ENCODE measurements around the gene KIAA1217.

The KIAA1217 gene

DNA sequence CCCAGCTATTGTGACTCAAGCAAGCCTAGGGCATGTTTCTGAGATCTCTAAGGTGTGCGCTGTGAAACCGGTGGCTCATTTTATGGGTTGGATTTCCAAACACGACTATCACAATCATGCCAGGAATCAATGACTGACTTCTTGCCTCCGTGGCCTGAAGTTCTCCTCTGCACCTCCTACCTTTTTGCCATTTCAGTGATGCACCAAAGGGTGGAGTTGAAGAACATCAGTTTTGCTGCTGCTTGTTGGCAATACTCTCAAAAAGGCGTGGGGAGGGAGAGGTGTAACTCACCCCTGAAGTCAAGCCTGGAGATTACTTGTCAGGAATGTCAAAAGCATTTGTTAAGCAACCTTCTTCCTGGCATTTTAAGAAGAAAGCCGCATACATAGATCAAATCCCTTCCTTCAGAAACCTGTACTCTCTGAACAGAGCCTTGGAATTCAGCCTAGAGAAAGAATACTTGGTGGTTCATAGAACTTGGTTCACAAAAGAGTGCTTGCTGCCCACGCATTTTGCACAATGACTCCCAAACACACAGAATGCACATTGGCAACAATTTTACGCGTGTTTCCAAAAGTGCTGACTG, 41.0 kb downstream of the KIAA1217 start:
- DNase-seq, result no peak

DNA sequence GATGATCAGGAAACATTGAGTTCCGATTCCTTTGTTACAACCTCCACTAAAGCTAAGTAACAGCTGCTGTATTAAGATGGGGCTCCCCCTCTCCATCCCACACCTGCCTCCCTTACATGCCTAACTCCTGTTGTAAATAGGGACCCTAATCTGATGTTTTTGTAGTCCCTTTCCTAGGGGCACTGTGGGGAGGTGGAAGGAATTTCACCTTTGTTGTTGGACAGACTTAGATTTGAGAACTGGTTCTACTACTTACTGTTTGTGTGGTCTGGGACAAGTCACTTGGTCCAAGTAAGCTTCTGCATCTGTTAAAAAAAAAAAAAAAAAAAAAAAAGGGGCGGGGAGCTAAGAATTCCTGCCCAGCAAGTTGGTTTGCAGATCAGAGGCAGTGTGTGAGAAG, 42.6 kb downstream of the KIAA1217 start:
- DNase-seq, result no peak

GRCh38 chr10:24254180-24254579, 45.2 kb downstream of the KIAA1217 start:
- DNase-seq, result no peak

DNA sequence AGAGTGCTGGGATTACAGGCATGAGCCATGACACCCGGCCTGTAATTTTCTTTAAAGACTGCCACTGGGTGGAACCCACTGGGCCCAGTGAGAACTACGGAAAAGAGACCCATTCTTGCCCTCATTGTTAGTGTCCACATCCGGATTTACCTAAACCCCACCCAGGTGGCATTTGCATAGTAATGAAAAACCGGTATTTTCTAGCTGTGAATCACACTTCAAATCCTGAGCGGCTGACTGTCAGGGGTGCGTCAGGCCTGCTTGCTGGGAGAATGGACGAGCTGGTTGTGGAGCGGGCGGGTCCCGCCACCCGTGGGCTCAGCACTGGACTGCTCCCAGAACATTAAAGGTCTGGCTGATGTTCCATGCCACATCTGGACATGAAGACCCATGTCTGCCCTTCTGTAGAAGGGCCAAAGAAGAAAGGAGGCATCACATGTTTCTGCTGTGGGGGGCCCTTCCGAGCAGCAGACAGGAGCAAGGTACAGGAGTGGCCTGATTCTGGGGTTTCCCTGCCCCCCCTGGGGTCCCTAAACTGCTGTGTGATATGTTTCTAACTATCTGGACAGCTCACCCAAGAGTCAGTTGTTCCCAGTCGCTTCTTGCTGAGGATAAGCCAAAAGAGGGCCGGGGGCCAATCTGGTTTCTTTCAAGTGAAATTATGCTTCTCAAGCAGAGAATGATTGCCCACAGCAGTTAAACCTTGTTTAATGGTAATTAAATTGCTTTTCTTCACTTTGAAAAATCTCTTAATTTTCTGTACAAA, 46.4 kb downstream of the KIAA1217 start:
- DNase-seq, result no peak

GRCh38 chr10:24255881-24256311, 47.0 kb downstream of the KIAA1217 start:
- no peak for DNase-seq

- DNase-seq, result no peak
Observed at GRCh38 chr10:24256619-24257107, 47.7 kb downstream of the KIAA1217 start.

DNA sequence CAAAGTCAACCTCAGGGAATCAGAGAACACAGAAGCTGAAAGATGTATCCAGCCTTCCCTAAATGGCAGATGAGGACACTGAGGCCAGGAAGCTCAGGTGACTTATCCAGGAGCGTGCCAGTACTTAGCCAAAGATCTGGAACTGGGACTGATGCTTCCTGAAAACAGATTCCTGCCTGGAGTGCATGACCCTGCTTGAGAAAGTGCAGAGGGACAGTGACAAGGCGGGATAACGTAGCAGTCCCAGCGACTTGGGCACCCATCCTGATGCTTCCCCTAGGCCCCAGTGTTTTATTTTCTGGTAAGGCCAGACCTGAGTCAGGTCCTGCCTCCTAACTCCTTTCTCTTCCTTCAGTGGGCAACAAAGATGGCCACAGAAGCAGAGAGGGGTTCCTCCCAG, 48.6 kb downstream of the KIAA1217 start:
- no peak for DNase-seq

DNA sequence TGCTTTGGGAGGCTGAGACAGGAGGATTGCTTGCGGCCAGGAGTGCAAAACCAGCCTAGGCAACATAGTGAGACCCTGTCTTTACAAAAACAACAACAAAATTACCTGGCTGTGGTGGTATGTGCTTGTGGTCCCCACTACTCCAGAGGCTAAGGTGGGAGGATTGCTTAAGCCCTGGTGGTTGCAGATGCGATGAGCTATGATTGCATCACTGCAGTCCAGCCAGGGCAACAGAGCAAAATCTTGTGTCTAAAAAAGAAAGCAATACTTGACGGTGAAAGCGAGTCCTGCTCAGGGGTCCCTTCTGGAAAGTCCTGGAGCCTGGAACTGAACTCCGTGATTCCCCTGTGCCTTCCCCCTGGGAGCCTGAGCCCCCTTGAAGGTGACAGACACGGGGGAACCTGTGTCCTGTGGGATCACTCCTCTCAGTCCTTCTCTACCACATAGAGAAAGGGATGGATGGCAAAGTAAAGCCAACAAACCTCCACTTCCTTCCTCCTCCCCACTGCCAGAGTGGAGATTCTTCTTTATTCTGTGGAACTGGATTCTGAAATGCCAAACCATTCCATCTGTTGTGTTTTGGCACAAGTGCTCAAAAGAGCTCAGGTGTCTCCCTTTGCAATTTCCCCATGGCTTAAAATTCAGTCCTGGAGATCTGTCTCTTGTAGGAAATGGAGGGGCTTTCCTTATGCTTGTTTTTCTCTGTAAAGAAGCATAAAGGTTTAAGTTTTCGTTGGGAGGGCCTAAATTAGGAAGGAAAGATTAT, 50.6 kb downstream of the KIAA1217 start:
- no peak for DNase-seq

- DNase-seq, result no peak
Observed at GRCh38 chr10:24261627-24262026, 52.7 kb downstream of the KIAA1217 start.

- DNase-seq, result no peak
Observed at GRCh38 chr10:24262929-24263590, 54.1 kb downstream of the KIAA1217 start.

DNA sequence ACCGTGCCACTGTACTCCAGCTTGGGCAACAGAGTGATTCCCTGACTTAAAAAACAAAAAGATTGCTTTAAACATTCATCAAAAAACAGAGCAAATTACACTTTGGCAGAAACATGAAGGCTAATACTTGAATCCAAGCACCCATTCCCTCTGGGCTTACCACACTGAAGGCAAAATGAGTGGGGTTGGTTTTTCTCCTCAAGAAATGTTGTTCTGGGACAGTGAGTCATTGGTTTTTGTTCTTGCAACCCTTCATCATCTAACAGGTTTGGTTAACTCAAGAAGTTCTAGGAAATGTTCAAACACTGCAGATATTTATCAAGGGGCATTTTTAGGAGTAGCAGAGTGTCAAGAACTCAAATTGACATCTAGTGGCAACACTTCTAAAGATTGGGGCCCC, 60.5 kb downstream of the KIAA1217 start:
- no peak for DNase-seq

- DNase-seq, result no peak
Observed at GRCh38 chr10:24272374-24272773, 63.4 kb downstream of the KIAA1217 start.

- DNase-seq, result no peak
Observed at GRCh38 chr10:24277277-24277676, 68.3 kb downstream of the KIAA1217 start.

- no peak for DNase-seq
Observed at GRCh38 chr10:24277771-24278170, 68.8 kb downstream of the KIAA1217 start.

GRCh38 chr10:24278176-24278889, 69.4 kb downstream of the KIAA1217 start:
- DNase-seq, result no peak

- DNase-seq, result no peak
Observed at GRCh38 chr10:24279166-24279565, 70.2 kb downstream of the KIAA1217 start.

- DNase-seq, result no peak
Observed at GRCh38 chr10:24287559-24288195, 78.7 kb downstream of the KIAA1217 start.

DNA sequence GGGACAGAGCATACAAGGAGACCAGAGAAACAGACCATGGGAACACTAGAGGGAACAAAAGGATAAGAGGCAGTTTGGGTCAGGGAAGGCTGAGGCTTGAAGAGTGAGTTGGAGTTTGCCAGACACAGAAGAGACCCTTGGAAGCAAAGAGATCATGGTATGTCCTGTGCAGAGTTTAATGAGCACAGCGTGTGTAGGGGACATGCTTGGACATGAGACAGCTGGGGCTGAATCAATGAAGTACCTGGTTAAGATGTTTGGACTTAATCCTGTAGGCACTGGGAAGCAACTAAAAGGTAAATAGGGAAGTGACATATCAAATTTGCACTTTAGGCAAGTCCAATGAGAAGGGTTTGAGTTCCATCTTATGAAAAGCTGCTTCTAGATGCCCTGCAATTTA, 79.6 kb downstream of the KIAA1217 start:
- no peak for DNase-seq

GRCh38 chr10:24289235-24289634, 80.3 kb downstream of the KIAA1217 start:
- no peak for DNase-seq

DNA sequence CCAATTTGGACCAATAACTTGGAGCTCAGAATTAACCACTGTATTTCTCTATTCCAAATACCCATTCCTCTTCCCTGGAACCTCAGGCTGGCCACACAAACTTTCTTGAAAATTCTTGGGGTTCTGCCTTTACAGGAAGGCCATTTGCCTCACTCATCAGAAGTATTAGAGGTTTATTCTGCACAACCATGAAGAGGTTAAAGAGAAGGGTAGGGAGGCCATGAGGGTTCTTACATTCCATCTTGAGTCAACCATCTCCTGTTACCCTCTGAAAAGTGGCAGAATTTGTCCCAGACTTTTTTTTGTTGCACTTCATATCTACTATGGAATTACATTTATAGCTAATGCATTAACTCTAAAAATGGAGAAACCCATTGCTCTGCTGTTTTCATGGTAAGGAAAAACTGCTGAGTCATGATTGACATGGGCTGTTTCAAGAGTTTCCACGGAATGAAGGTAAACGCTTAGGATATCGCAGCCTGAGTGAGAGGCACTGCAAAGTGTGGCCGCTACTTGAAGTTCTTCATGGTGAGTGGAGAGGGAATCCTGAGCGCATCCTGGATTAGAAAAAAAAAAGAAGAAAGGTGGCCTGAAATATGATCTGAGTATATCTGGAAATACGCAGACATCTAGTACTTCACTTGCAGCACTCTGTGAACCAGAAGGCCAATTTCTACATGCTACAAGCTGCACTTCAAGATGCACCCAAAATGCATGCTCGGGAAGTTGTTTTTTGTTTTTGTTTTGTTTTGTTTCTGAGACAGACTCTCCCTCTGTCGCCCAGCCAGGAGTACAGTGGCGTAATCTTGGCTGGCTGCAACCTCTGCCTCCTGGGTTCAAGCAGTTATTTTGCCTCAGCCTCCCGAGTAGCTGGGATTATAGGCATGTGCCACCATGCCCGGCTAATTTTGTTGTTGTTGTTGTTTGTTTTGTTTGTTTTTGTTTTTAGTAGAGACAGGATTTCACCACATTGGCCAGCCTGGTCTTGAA, 83.7 kb downstream of the KIAA1217 start:
- no peak for DNase-seq
